Measurements from ENCODE around the gene MGAT3. TPM values are rescaled to one million over a fixed set of nuclear protein-coding genes. Genes with fewer than 3 reads are reported as not detected.

MGAT3 gene
- total RNA-seq, 1 experiment from 2014 or later: 5.0 TPM

- Histone ChIP-seq H4K20me1 (ENCODE audit: control insufficient read depth, insufficient read depth, insufficient read length) (no peaks in the 10 kb centered on the region), H3K4me2 (ENCODE audit: insufficient read depth, insufficient read length, low read length) (no peak overlapping the region), H3K18ac (ENCODE audit: insufficient read length, low read depth, low read length) (no peak overlapping the region), H3K4ac (ENCODE audit: low read depth, low read length) (no peak overlapping the region), H2BK15ac (ENCODE audit: low read depth, low read length) (no peak overlapping the region), H3K27ac (ENCODE audit: insufficient read length, low read depth, low read length) (no peak overlapping the region), H4K8ac (replicated peaks; ENCODE audit: insufficient read length, low read depth, low read length) (no peak overlapping the region), H3K14ac (ENCODE audit: insufficient read depth, low read length) (no peak overlapping the region), H3K79me2 (ENCODE audit: insufficient read depth, low read length) (no peaks in the 10 kb centered on the region), H3K4me1 (ENCODE audit: insufficient read depth, low read length) (0 out of 2 replicates have a peak, but pooled peaks cover 2% of the 10 kb centered on the region), H3K27me3 (ENCODE audit: insufficient read depth, low read length) (no peaks in the 10 kb centered on the region), H3K56ac (ENCODE audit: insufficient read length, low read depth, low read length) (no peak overlapping the region), H2BK5ac (ENCODE audit: insufficient read length, low read length) (no peak overlapping the region), H3K79me1 (ENCODE audit: insufficient read depth, low read depth, low read length, poor library complexity, severe bottlenecking) (no peaks in the 10 kb centered on the region), H3T11ph (ENCODE audit: low read length) (no peak overlapping the region), H4K91ac (ENCODE audit: insufficient read length, low read depth, low read length) (no peak overlapping the region), H4K5ac (ENCODE audit: insufficient read length, low read depth, low read length) (no peak overlapping the region), H3K23me2 (ENCODE audit: insufficient read length, low read depth, low read length, poor library complexity, severe bottlenecking) (no peaks in the 10 kb centered on the region), H3K23ac (ENCODE audit: insufficient read length, low read depth, low read length) (no peak overlapping the region), H2BK20ac (ENCODE audit: low read depth, low read length, poor library complexity, severe bottlenecking) (no peak overlapping the region), H2AK5ac (ENCODE audit: insufficient read length, low read length) (no peak overlapping the region), H2AFZ (ENCODE audit: low read length) (no peak overlapping the region), H2BK120ac (ENCODE audit: low read depth, low read length, poor library complexity, severe bottlenecking) (no peak overlapping the region), H3K9ac (ENCODE audit: extremely low read depth, insufficient read length, low read length) (no peak overlapping the region), H2BK12ac (ENCODE audit: insufficient read length, low read depth, low read length) (no peak overlapping the region), H3K9me3 (ENCODE audit: control insufficient read depth, low read depth, low read length) (no peaks in the 10 kb centered on the region)
- Mint-ChIP-seq H3K4me3 (no peak overlapping the region), H3K27ac (no peak overlapping the region), H3K27me3 (ENCODE audit: low read depth) (no peaks in the 10 kb centered on the region), H3K9me3 (no peaks in the 10 kb centered on the region), H3K4me1 (peaks cover 4 to 8% of the 10 kb centered on the region in 2 experiments; a peak in 3 of 4 replicates), H3K36me3 (ENCODE audit: insufficient read depth in 1 of 3, low read depth in 3 of 3) (peaks cover 17 to 72% (median 55%) of the 10 kb centered on the region in 3 experiments)
- no peak for TF ChIP-seq CTCF (conservative IDR thresholded peaks at IDR 0.05)
- DNase-seq: no peak
- WGBS (ENCODE audit: extremely low coverage, insufficient read length, low lambda C conversion rate): no CpG with 5 or more reads among the region's 11 CpGs
Measured at GRCh38 chr22:39421691-39422090, 35.1 kb upstream of the MGAT3 start.

All from H9 (cell line).